RKO (cell line): ENCODE results near the gene HBM.
"Not testable (repeated sequence)": the region's sequence is repeated elsewhere in the genome, so short reads cannot be mapped to it uniquely, and the experiment has no call there.

Source experiments
- DNase-seq: peaks from one replicate; pipeline ENCODE4 v3.0.0-alpha.2; 2016; ENCODE audit warnings: low spot score

HBM gene

DNA sequence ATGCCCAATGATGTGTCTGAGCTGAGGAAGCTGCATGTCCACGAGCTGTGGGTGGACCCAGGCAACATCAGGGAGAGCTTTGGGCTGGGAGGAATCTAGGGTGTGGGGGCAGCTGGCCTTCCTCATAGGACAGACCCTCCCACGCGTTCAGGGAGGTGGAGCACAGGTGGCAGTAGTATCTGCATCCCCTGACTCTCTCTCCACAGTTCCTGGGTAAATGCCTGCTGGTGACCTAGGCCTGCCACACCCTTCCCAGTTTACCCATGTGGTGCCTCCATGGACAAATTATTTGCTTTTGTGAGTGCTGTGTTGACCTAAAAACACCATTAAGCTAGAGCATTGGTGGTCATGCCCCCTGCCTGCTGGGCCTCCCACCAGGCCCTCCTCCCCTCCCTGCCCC is 3.2 kb downstream of the HBM start:
- DNase-seq = no peak

- DNase-seq = peak; percentile 48
Observed at GRCh38 chr16:170088-170507, 4.3 kb downstream of the HBM start.

GRCh38 chr16:170788-171187 is 5.0 kb downstream of the HBM start:
- no peak for DNase-seq

DNA sequence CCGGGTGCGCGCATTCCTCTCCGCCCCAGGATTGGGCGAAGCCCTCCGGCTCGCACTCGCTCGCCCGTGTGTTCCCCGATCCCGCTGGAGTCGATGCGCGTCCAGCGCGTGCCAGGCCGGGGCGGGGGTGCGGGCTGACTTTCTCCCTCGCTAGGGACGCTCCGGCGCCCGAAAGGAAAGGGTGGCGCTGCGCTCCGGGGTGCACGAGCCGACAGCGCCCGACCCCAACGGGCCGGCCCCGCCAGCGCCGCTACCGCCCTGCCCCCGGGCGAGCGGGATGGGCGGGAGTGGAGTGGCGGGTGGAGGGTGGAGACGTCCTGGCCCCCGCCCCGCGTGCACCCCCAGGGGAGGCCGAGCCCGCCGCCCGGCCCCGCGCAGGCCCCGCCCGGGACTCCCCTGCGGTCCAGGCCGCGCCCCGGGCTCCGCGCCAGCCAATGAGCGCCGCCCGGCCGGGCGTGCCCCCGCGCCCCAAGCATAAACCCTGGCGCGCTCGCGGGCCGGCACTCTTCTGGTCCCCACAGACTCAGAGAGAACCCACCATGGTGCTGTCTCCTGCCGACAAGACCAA is 6.7 kb downstream of the HBM start, which contains the start of gene HBA2:
TSS of gene HBA2 (plus strand) at position 503 of the 568 bp plus-strand sequence. CDS start at position 540, 37 bp downstream.
- not testable (repeated sequence) for DNase-seq

DNA sequence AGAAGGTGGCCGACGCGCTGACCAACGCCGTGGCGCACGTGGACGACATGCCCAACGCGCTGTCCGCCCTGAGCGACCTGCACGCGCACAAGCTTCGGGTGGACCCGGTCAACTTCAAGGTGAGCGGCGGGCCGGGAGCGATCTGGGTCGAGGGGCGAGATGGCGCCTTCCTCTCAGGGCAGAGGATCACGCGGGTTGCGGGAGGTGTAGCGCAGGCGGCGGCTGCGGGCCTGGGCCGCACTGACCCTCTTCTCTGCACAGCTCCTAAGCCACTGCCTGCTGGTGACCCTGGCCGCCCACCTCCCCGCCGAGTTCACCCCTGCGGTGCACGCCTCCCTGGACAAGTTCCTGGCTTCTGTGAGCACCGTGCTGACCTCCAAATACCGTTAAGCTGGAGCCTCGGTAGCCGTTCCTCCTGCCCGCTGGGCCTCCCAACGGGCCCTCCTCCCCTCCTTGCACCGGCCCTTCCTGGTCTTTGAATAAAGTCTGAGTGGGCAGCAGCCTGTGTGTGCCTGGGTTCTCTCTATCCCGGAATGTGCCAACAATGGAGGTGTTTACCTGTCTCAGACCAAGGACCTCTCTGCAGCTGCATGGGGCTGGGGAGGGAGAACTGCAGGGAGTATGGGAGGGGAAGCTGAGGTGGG is 7.6 kb downstream of the HBM start:
- DNase-seq = not testable (repeated sequence)

- peak; percentile 27 for DNase-seq
Observed at GRCh38 chr16:173928-174769, 8.4 kb downstream of the HBM start.

DNA sequence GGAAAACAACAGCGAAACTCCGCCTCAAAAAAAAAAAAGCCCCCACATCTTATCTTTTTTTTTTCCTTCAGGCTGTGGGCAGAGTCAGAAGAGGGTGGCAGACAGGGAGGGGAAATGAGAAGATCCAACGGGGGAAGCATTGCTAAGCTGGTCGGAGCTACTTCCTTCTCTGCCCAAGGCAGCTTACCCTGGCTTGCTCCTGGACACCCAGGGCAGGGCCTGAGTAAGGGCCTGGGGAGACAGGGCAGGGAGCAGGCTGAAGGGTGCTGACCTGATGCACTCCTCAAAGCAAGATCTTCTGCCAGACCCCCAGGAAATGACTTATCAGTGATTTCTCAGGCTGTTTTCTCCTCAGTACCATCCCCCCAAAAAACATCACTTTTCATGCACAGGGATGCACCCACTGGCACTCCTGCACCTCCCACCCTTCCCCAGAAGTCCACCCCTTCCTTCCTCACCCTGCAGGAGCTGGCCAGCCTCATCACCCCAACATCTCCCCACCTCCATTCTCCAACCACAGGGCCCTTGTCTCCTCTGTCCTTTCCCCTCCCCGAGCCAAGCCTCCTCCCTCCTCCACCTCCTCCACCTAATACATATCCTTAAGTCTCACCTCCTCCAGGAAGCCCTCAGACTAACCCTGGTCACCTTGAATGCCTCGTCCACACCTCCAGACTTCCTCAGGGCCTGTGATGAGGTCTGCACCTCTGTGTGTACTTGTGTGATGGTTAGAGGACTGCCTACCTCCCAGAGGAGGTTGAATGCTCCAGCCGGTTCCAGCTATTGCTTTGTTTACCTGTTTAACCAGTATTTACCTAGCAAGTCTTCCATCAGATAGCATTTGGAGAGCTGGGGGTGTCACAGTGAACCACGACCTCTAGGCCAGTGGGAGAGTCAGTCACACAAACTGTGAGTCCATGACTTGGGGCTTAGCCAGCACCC is 9.5 kb downstream of the HBM start:
- DNase-seq = no peak

DNA sequence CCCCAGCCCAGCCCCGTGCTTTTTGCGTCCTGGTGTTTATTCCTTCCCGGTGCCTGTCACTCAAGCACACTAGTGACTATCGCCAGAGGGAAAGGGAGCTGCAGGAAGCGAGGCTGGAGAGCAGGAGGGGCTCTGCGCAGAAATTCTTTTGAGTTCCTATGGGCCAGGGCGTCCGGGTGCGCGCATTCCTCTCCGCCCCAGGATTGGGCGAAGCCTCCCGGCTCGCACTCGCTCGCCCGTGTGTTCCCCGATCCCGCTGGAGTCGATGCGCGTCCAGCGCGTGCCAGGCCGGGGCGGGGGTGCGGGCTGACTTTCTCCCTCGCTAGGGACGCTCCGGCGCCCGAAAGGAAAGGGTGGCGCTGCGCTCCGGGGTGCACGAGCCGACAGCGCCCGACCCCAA is 10.2 kb downstream of the HBM start:
- DNase-seq = not testable (repeated sequence)

- DNase-seq = not testable (repeated sequence)
Observed at GRCh38 chr16:176477-177382, 11.0 kb downstream of the HBM start, which contains the start of gene HBA1. TSS of gene HBA1 (plus strand) at chr16:176680. CDS start at chr16:176717, 37 bp downstream.

- peak; percentile 96 for DNase-seq
Observed at GRCh38 chr16:177394-177822, 11.6 kb downstream of the HBM start.

DNA sequence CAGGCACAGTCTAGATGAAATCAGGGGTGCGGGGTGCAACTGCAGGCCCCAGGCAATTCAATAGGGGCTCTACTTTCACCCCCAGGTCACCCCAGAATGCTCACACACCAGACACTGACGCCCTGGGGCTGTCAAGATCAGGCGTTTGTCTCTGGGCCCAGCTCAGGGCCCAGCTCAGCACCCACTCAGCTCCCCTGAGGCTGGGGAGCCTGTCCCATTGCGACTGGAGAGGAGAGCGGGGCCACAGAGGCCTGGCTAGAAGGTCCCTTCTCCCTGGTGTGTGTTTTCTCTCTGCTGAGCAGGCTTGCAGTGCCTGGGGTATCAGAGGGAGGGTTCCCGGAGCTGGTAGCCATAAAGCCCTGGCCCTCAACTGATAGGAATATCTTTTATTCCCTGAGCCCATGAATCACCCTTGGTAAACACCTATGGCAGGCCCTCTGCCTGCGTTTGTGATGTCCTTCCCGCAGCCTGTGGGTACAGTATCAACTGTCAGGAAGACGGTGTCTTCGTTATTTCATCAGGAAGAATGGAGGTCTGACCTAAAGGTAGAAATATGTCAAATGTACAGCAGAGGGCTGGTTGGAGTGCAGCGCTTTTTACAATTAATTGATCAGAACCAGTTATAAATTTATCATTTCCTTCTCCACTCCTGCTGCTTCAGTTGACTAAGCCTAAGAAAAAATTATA is 12.3 kb downstream of the HBM start:
- no peak for DNase-seq

DNA sequence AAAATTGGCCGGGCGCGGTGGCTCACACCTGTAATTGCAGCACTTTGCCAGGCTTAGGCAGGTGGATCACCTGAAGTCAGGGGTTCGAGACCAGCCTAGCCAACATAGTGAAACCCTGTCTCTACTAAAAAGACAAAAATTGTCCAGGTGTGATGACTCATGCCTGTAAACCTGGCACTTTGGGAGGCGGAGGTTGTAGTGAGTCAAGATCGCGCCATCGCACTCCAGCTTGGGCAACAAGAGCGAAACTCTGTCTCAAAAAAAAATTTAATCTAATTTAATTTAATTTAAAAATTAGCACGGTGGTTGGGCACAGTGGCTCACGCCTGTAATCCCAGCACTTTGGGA is 12.9 kb downstream of the HBM start:
- DNase-seq = no peak

GRCh38 chr16:179211-180092 is 13.7 kb downstream of the HBM start:
- no peak for DNase-seq

DNA sequence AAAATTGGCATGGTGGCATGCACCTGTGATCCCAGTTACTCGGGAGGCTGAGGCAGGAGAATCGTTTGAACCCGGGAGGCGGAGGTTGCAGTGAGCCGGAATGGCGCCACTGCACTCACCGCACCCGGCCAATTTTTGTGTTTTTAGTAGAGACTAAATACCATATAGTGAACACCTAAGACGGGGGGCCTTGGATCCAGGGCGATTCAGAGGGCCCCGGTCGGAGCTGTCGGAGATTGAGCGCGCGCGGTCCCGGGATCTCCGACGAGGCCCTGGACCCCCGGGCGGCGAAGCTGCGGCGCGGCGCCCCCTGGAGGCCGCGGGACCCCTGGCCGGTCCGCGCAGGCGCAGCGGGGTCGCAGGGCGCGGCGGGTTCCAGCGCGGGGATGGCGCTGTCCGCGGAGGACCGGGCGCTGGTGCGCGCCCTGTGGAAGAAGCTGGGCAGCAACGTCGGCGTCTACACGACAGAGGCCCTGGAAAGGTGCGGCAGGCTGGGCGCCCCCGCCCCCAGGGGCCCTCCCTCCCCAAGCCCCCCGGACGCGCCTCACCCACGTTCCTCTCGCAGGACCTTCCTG is 14.4 kb downstream of the HBM start, which contains the start of gene HBQ1:
TSS of gene HBQ1 (plus strand) at position 359 of the 575 bp plus-strand sequence. CDS start at position 387, 28 bp downstream.
- no peak for DNase-seq

- DNase-seq = peak; percentile 52
Observed at GRCh38 chr16:180681-181564, 15.1 kb downstream of the HBM start.

DNA sequence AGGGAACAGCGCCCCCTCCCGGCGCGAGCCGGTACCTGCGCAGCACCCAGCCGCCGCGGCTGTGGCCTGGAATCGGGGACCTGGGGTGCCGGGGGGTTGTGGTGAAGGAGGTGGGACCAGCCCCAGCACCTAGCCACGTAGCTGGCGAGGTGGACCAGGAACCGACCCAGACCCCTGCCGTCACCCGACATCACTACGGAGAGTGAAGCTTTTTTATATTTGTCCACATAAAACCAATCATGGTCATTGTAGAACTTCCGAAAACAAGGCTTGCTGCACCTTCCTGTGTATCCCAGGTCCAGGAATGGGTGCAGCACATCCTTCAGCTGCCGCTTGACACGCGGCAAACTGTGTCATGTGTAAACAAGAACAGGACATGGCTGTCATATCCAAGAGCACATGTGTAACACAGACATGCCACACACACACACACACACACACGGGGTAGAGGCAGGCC is 15.8 kb downstream of the HBM start:
- no peak for DNase-seq

GRCh38 chr16:183005-183404 is 17.2 kb downstream of the HBM start:
- DNase-seq = no peak
